Measurements from ENCODE around the gene RGS7BP.

Gene RGS7BP

GRCh38 chr5:64637144-64637543, 131.3 kb downstream of the RGS7BP start:
- DNase-seq = peak; percentile 76

DNA sequence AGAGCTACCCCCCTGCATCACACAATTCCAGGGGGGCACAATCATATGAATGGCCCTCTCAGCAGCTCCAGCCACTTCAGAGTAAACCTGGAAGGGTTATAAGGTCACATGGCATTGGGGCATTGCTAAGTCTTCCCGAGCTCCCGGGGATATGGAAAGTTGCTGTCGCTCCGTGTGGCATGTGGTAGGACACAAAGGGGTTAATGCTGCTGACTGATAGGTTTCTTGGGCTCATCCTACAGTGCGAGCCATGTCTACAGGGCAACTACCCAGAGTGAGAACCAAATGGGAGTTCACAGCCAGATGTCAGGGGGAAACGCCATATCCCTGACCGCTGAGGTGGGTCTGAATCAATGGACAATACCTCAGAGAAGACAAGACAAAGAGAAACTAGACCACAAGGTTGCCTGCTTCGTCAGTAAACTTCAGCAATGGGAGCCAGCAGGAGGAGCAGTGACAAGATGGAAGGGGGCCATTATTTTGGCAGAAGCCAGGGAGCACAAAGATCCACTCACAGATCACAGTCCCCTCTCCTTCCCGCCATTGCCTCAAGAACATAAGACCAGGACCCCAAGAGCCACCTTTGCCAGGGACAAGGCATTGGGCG, 132.1 kb downstream of the RGS7BP start:
- no peak for DNase-seq

GRCh38 chr5:64644831-64645230, 139.0 kb downstream of the RGS7BP start:
- DNase-seq = no peak

DNA sequence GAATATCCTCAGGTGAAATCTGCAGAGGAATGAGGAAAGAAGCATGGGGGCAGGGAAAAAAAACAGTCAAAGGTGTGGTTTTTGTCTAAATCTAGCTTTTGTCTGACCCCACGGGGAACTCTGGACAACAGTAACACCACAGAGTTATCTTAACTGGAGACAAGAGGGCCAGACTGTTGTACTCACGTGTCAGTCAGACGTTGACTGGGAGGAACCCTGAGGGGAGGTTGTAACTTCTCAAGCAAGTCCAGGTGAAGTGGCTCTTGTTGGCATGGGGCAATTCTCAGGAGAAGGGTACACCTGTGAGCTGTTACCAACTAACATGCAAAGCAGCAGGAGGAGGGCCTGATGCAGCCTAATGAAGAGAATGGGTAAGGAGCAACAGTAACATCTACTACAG, 140.4 kb downstream of the RGS7BP start:
- no peak for DNase-seq

DNA sequence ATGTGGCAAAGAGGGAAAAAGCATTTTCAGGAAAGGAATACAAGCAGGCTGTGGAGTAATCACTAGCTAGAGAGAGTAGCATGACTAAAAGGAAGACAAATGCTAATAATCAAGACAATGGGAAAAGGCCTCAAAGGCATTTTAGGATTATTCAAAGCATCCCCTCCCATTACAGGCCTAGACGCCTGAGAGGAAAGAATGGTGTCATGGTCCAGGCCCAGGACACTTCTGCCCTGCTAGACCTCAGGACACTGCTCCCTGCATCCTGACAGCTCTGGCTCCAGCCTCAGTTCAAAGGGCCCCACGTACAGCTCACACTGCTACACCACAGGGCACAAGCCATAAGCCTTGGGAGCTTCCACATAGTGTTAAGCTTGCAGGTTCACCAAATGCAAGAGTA, 143.7 kb downstream of the RGS7BP start:
- no peak for DNase-seq

DNA sequence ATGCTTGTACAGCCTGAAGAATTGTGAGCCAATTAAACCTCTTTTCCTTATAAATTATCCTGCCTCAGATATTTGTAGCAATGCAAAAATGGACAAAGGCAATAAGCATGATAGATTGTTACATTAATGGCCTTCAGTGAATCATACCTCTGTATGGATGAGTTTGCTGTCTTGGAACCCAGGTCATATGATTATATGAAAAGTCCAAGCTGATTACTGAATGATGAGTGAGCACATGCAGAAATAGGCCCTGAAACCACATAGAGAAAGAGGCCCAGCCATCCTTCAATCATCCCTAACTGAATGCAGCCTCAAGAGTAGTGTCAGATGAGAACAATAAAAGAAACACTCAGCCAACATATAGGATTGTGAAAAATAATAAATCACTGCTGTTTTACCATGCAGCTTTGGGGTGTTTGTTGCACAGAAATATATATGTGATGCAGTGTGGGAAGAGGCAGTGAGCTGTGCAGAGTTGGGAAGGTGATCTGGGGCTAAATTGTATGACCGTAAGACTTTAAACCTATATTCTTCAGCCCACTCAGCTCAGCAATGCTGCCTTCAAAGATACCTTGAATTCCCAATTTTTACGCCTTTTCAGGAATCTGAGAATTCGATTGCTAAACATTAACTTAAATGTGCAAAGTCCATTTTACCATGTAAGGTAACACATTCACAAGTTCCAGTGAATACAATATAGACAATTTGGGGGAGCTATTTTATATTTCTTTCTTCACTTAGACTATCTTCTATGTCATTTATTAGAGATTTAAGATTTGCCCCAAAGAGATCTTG, 148.1 kb downstream of the RGS7BP start:
- DNase-seq = no peak

DNA sequence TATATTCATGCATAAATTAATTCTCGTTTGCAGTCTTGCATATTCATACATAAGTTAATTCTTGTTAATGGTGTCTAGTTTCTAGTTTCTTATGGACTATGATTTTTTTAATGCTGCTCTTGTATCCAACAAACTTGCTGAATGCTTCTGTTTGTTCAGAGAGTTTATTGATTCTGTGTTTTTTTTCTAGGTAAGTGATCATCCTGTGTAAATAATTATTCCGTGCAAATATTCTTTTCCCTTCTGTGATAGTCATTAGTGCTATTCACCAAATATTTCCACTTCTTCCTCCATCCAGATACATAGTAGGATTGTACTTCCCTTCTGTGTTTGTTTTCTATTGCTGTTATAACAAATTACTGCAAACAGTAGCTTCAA, 148.7 kb downstream of the RGS7BP start:
- DNase-seq = no peak

DNA sequence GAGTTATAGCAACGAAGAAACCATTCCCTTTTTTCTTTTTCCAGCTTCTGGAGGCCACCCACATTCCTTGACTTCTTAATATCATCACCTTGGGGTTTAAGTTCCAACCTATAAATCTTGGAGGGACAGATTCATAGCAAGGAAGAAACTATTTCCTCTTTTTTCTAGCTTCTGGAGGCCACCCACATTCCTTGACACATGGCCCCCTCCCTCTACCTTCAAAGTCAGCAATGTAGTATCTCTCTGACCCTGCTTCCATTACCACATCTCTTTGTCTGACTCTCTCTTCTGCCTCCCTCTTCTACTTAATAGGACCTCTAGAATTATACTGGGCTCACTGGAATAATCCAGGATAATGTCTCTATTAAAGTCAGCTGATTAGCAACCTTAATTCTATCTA, 149.8 kb downstream of the RGS7BP start:
- DNase-seq = no peak

DNA sequence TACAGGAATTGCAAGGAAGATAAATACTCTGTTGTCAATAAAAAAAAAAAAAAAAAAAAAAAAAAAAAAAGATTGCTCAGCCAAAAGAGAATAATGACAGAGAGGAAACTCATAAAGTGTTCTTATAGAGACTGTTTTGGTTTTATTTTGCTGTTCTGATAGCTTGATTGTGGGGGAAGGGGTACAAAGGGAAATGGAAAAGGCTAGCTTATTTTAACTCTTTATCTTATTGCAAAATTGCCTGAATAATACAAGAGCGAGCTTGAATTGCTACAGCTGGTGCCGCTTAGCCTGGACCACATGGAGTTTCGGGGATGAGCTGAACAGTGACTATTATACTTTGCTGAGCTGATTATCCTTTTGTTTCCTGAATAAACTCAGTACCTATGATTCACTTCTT, 153.5 kb downstream of the RGS7BP start:
- no peak for DNase-seq

All from hematopoietic multipotent progenitor cell treated with erythropoietin and hydrocortisone succinate and interleukin-3 and kit ligand, for 4 days (in vitro differentiated cells).